GM18868 (cell line): ENCODE measurements around the gene GP1BA.

Experiments used
- ATAC-seq: cut with Tn5 transposase; IDR thresholded peaks from one replicate; pipeline ENCODE4 v1.9.1; 2021; ENCODE audit warnings: mild to moderate bottlenecking, moderate library complexity; ENCODE audit not compliant: unreplicated experiment

Gene GP1BA

GRCh38 chr17:4931963-4932362 is at the start of gene GP1BA:
TSS of gene GP1BA (plus strand) at chr17:4932277. CDS start at chr17:4932605, 328 bp downstream.
- no peak for ATAC-seq

DNA sequence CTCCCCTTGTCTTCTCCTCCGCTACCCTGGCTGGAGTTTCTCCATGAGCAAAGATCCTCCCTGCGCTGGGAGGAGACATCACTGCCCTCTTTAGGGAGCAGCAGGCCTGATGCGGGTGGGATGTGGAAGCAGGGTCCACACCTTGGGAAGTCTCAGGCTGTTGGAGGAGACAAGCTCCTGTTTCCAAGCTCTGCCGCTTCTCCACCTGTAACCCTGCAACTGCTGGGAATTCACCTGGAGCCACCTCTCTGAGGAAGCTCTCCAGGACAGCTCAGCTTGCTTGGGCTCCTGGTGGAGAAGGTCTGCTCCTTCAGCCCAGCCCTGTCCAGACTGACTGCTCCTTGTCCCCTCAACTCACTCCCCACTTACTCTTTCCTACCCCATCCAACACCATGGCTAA is 47.6 kb upstream of the GP1BA start:
- no peak for ATAC-seq

DNA sequence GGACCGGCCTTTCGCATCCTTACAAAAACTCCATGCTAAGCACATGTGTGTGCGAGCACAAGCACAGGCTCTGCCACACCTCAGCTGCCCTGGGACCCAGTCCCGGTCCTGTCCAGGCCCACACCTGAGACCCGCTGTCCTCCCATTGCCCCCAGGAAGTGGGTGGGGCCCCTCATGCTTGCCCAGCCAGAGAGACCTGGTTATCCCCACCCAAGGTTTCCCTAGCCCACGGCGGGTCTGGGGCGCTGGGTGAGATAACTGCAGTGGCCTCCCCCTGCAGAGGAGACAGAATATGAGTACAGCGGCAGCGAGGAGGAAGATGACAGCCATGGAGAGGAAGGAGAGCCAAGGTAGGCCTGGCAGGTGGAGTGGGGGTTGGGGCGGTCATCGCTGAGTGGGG is 45.2 kb upstream of the GP1BA start:
- ATAC-seq = no peak

DNA sequence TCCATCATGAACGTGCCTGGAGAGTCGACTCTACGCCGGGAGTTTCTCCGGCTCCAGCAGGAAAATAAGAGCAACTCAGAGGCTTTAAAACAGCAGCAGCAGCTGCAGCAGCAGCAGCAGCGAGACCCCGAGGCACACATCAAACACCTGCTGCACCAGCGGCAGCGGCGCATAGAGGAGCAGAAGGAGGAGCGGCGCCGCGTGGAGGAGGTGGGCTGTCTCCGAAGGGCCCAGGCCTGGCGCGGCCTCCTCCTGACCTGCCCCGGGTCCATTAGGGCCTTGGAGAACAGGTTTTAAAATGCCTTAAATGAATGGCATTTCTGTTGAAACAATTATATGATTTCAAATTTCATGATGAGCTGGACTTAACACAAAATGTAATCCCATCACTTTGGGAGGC is 44.5 kb upstream of the GP1BA start:
- no peak for ATAC-seq

DNA sequence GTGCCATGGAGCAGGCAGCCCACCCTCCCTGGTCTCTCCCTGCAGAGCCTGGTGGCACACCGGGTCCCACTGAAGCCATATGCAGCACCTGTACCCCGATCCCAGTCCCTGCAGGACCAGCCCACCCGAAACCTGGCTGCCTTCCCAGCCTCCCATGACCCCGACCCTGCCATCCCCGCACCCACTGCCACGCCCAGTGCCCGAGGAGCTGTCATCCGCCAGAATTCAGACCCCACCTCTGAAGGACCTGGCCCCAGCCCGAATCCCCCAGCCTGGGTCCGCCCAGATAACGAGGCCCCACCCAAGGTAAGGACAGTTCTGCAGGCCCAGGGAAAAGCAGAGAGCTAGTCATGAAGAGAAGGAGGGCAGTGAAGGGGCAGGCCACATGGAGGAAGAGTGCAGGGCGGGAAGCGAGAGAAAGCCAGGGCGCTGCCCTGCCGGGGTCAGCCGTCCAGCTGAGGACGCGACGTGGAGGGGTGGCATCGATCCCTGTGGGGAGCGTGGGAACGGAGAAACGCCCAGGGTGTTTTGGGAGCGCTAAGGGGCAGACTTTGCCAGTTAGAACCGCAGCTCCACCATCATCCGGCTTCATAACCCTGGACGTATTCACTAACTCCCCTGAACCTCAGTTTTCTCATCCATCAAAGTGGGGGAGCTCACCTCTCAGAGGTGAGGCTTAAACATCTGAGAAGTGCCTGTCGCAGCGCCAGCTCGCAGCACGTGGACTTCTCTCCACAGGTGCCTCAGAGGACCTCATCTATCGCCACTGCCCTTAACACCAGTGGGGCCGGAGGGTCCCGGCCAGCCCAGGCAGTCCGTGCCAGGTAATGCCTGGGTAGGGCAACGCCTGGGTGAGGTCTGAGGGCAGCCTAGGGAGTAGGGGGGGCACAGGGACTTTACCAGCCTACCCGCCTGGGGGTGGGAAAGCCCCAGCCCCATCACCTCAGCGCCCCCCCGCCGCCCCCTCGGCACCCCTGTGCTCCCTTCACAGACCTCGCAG is 40.4 kb upstream of the GP1BA start:
- ATAC-seq = no peak

GRCh38 chr17:4892499-4893221 is 39.4 kb upstream of the GP1BA start:
- ATAC-seq = no peak

DNA sequence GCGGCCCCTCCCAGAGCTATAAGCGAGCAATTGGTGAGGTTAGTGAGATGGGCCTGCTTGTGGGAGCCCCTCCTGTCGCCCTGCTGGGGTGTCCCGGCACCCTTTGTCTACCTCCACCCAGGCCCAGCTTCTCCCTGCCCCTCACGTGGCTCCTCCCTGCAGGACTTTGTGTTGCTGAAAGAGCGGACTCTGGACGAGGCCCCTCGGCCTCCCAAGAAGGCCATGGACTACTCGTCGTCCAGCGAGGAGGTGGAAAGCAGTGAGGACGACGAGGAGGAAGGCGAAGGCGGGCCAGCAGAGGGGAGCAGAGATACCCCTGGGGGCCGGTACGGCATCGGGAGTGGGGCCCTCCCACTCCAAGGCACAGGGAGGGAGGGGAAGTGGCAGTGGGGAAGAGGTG is 38.8 kb upstream of the GP1BA start:
- no peak for ATAC-seq

DNA sequence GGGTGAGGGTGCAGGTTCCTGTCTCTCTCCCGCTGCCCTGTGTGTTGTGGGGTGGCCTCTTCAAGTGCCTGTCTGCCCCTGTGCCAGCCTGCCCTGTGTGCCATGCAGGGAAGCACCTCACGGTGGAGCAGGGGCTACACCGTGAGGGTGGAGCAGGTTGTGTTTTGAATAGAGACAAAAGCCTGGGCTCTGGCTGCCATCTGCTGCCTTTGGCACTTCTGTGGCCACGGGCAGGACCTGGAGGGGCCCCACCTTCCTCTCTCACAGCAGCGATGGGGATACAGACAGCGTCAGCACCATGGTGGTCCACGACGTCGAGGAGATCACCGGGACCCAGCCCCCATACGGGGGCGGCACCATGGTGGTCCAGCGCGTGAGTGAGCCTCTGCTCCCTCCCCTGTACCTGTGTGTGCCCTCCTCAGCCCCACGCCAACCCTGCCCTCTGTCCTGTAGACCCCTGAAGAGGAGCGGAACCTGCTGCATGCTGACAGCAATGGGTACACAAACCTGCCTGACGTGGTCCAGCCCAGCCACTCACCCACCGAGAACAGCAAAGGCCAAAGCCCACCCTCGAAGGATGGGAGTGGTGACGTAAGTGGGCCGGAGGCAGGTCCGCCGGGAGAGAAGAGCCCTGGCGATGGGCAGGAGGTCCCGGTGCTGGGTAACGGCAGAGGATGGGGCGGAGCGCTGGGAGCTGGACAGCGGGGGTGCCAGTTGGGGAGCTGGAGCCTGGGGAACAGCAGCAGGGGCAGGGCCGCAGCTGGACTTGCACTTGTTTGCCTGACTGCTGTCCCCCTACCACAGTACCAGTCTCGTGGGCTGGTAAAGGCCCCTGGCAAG is 38.1 kb upstream of the GP1BA start:
- no peak for ATAC-seq

- ATAC-seq = no peak
Measured at GRCh38 chr17:4895121-4895520, 37.0 kb upstream of the GP1BA start.

- ATAC-seq = no peak
Measured at GRCh38 chr17:4895657-4896331, 36.3 kb upstream of the GP1BA start.

- ATAC-seq = no peak
Measured at GRCh38 chr17:4896332-4897197, 35.5 kb upstream of the GP1BA start.

- ATAC-seq = no peak
Measured at GRCh38 chr17:4897198-4897687, 34.8 kb upstream of the GP1BA start.

DNA sequence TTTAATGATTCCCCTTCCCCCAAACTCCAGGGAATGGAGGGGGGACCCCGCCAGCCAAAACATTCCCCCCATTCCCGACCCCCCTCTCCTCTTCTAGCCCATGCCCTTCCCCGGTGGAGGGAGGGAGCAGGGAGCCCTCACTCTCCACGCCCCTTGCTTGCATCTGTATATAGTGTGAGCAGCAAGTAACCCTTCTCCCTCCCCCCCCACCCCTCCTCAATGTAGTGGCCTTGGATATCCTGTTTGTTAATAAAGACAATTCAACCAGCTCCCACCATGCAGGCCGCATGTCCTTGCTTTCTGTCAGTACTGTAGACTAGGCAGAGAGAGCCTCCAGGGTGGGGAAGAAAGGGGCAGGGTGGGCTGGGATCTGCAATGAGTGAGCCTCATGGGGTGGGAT is 34.3 kb upstream of the GP1BA start:
- ATAC-seq = no peak

DNA sequence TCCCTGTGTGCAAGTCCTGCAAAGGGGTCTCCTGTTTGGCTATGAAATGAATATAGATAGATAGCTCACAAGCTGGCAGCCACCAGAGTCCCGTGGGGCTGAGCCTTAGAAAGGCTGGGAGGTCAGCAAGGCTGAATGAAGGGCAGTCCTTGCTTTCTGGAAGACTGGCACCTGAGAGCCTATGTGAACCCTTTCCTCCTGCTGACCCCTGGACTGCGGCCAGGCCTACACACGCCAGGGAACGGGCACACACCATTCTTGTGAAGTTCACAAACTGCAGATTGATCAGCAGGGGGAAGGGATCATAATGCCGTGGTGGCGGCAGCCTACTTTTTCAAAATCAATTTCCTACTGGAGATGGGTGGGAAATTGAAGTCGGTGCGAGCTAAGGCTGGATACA is 33.7 kb upstream of the GP1BA start:
- ATAC-seq = no peak

DNA sequence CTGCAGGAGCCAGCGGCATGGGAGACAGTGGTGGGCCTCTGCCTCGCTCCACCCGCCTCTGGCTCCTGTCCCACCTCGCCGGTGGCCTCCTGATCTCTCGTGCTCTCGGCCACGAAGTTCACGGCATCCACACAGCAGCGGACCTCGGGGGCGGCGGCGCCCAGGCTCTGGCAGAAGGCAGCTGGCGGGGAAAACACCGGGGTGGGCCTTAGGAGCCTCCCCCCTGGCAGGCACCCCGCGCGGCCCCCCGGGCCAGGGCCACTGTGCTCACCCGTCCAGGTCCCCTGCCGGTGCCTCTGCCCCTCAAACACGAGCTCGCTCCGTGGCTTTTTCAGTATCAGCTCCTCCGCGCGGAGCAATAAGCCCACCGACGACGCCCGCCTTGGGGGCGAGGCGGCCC is 33.1 kb upstream of the GP1BA start:
- no peak for ATAC-seq

GRCh38 chr17:4899341-4900230 is 32.5 kb upstream of the GP1BA start, which contains the start of gene C17orf107:
TSS of gene C17orf107 (plus strand) at chr17:4899536. CDS start at chr17:4899763, 227 bp downstream.
- no peak for ATAC-seq

- ATAC-seq = no peak
Measured at GRCh38 chr17:4900231-4901107, 31.6 kb upstream of the GP1BA start.
